Posterior vena cava (tissue), 2 donors: ENCODE results near the gene PFDN5. TPM values are rescaled to one million over a fixed set of nuclear protein-coding genes. Genes with fewer than 3 reads are reported as not detected.
A peak's percentile ranks its signal among the peaks of the same experiment; 100 is the strongest.
"Not testable (repeated sequence)": the region's sequence is repeated elsewhere in the genome, so short reads cannot be mapped to it uniquely, and the experiment has no call there.

Experiments used
- DNase-seq: peaks from one replicate; pipeline ENCODE4 v3.0.0-alpha.2; 2020; ENCODE audit warnings: low spot score
- intact Hi-C, 2 donors: fragments of 100-400 bp; cut with DNase I; formaldehyde crosslinking; loops; one replicate each; pipeline versions ENCODE4 v1.14.1 to v1.14.2; 2022 to 2023
- total RNA-seq, 2 donors: library from RNA; stranded (reverse); fragmentation: NEBNext Ultra II Directional; extraction: Animal tissue kit (Norgen Biotek cat#: 25700); gene quantifications; one replicate each; pipeline ENCODE4 v1.2.1, GENCODE V29; 2021
- donor health status: DM: yes; HTN: yes; CAD: no.
- donor health status: DM: yes; HTN: yes; CAD: no.

Gene PFDN5
- total RNA-seq, 2 donors from 2014 or later: 473 to 486 TPM

DNA sequence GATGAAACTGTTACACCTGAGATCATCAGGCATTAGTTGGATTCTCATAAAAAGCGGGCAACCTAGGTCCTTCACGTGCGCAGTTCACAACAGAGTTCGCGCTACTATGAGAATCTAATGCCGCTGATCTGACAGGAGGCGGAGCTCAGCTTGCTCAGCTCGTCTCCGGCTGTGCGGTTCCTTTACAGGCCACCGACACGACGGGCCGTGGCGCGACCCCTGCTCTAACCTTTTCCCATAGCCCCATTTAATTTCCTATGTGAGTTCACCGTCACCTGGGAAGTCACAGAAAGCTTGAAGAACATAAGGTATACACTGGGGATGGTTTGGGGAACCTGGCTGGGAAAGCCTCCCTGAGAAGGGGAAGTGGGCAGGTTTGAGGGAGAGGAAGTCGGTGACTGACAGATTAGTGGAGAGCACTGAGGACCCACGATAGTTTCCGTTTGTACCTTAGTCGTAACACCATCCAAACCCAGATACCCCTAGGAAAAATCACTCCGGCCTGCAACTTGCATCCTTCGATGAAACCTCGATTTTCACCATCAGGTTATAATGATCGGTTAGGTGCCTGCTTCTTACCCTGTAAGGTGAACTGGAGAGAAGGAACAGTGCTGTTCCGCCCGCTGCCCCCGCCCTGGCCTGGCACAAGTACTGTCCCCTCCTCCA lies 28.9 kb downstream of the PFDN5 start:
- DNase-seq: no peak
- intact Hi-C loops: no loop called here

DNA sequence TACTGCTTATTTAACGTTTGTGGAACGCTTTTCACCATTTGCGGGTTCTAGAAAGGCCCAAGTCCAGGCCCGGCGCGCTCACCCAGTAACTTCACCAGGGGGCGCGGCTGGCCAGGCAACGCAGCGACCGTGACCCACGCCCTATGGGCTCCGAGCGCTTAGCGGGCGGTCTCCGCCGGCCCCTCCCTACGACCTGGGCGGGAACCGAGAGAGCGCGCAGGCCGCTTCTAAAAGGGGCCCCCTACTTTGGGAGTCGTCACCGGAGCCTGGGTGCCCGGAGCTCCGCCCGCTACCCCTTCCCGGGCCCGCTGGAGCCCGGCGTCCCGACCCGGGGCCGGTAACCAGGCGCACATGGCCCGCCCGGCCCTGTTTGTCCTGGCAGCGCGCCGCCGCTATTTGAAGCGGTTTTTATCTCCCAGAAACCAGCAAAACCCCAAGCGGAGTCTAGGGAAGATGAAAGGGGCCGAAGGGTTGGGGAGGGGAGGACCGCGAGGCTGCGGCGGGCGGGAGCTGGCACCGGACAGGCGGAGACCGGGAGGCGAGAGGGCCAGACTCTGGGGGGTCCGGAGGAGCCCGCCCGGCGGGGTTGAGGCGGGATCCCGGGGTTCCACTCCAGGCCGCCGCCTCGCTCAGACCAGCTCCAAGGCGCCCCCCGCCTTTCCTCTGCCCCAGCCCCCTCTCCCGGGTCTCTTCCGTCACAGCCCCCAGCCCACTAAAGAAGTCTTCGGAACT lies 29.6 kb downstream of the PFDN5 start:
- intact Hi-C loops: no loop called here

DNA sequence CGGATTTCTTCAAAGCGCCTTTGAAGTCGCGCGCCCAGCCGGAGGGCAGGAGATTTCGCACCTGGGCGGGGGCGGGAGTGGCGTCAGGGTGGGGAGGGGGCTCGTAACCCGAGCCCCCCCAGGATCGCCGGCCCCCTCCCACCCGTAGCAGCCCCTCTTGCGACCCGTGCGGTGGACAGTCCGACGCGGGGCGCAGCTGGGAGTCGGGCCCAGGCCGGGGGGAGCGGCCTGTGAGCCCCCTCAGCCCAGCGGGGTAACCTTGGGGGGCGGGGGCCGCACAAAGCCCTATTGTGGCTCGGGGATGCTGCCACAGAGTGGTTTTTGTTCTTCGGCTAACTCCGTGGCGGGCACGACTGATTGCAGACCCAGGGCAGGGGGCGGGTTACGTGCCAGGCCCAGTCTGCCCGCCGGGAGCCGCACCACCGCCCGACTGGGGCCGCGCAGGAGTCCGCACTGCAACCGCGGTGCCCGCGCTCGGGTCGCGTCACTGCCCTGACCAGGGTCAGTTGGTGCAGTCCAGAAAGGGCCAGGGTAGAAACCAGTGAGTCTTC lies 30.2 kb downstream of the PFDN5 start:
- intact Hi-C loops: no loop called here
- DNase-seq: no peak

More for the DNA sequence above, 29.6 kb downstream of the PFDN5 start:
- DNase-seq: peak; percentile 98

DNA sequence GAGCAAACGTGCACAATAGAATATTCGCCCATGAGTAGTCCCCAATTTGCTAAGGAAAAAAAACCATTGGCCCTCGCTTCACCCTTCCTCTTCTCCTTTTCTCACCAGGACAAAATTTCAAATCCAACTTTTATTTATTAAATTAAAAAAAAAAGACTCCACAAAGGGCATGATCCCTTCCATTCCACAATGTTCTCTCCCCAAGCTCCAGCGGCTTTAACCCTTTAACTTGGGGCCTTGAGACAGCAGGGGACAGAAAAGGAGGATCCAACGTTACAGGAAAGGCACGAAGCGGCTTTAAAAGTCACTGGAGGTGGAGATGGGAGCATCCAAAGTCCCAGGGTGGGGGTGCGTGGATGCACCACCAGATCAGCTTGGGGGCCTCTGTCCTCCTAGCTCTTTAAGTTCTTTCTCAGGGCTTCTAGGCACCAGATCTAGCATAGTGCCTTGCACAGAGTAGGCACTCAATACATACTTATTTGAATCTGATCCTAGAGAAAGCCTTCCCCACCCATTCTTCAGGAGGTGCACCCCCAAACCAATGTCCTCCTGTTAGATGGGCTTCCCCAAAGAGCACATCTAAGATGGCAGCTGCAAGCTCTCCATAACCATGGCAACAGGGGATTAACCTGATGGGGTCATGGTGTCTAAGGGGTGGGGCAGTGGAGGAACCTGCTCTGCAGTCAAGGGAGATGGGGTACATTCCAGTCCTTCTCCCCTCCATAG lies 31.3 kb downstream of the PFDN5 start:
- intact Hi-C loops: no loop called here

DNA sequence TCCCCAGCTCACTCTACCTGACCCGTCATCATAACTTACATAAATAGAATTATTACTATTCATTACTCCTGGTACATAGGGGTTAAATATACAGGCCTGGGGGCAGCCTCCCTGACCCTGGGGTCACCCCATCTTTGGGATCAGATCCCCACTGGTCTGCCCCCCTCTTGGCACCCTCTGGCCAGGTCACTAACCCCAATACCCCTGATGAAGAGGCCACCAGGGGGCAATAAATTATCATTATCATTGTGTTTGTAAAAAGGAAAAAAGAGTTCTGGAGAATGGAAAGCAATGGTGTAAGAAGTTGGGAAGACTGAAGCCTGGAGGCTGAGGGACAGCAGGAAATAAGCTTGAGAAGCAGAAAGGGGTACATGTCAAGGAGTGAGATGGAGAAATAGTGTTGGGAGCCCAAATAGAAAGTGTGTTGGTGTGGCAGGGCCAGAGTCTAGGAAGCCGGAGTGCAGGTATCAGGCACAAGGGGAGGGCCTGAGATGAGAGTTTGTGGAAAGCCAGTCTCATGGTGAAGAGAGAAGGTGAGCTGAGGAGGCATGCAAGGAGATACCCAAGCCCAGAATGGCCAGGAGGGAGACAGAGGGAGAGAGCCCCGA lies 32.2 kb downstream of the PFDN5 start:
- intact Hi-C loops: no loop called here
- DNase-seq: no peak

More for the DNA sequence above, 31.3 kb downstream of the PFDN5 start:
- DNase-seq: no peak

DNA sequence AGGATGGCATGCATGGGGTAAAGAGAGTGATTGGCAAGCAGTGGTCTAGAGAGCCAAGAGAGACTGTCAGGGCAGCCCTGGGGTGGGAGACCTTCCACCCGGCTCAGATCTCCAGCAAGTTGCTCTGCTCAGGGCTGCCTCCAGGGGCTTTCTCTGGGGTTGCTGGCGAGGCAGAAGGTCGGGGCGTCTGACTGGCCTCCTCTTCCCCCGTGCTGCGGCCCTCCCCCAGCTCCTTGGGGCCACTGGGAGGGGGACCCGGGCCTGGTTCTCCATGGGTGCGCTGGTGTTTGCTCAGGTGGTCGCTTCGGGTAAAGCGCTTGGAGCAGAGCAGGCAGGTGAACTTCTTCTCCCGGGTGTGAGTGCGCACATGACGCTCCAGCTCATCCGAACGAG lies 32.7 kb downstream of the PFDN5 start:
- intact Hi-C loops: no loop called here
- no peak for DNase-seq

DNA sequence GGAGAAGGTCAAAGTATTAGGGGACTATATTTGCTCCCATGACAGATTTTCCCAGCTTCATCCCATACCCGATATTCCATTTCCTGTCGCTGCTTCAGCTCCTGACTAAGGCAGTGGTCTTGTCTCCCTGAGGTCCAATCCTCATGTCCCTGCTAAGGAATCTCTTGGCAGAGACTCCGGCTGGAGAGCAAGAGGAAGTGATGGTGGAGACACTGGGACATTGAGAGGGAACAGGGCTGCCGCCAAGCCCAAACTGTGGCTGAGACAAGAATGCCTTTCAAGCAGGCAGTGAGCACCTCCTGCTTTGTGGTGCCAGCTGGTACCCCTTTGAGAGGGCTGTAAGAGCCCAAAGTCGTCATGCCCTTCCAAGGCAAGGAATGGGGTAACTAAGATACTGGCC lies 35.3 kb downstream of the PFDN5 start:
- intact Hi-C loops: no loop called here

DNA sequence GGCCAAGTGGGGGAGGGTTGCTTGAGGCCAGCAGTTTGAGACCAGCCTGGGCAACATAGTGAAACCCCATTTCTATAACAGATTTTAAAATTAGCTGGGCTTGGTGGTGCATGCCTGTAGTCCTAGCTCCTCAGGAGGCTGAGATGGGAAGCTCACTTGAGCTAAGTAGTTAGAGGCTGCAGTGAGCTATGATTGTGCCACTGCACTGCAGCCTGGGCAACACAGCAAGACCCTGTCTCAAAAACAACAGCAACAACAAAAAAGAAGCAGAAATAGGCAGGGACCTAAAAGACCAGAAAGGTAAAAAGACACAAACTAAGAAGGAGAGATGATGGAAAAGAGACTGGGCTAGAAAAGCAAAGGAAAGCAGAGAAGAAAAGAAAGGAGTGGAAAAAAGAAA lies 37.0 kb downstream of the PFDN5 start:
- intact Hi-C loops, DNase-seq: not testable (repeated sequence)

More for the DNA sequence above, 35.3 kb downstream of the PFDN5 start:
- DNase-seq: no peak

DNA sequence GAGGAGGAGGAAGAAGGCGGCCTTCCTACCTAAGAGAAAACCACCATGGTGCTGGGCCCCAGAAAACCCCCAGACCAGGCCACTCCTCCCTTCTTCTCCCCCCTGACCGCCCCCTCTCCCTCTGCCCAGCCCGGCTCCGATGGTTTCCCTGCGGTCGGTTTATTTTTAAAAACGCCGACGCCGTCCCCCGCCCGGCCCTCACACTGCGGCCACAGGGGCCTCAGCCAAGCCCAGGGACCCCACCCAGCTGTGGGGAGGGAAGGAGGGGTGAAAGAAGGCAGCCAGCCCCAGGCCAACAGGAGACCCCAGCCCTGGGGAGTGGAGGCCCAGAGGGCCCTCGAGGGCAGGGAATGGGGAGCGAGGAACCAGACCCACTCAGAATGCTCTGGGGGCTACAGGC lies 37.4 kb downstream of the PFDN5 start:
- intact Hi-C loops: no loop called here
- no peak for DNase-seq

DNA sequence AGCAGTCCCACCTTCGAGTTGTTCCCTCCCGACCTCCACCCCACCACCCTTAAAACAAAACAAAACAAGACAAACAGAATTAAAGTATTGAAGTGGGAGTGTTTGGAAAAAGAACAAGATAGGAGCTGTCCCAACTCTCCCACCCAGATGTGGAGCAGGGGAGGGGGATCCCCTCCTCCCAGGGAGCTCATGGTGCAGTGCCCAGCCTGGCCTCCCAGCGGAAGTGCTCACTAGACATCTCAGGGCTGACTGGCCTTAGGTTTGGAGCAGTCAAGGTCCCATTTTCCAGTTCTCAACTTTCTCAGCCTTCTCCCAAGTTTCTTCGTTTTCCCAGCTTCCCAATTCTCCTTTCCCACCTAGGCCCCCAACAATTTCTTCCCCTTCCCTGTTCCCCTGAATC lies 37.9 kb downstream of the PFDN5 start:
- intact Hi-C loops: no loop called here
- DNase-seq: no peak

DNA sequence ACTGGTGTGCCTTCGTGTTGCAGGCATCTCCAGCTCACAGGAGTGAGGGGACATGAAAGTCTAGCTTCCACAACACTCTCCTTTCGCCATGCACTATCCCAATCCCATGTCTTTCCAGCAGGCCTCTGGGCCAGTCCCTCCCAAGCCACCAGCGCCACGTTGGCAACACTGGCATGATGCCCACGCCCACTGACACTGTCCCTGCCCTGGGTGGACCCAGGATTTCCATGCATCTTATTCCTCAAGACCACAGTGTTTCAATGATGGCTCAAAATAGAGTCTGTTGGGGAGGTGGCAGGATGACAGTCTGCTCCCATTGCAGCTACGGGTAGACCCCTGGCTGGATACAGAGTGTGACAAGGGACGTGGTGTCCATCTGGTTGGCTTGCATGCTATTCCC lies 38.5 kb downstream of the PFDN5 start:
- intact Hi-C loops: no loop called here
- DNase-seq: no peak

DNA sequence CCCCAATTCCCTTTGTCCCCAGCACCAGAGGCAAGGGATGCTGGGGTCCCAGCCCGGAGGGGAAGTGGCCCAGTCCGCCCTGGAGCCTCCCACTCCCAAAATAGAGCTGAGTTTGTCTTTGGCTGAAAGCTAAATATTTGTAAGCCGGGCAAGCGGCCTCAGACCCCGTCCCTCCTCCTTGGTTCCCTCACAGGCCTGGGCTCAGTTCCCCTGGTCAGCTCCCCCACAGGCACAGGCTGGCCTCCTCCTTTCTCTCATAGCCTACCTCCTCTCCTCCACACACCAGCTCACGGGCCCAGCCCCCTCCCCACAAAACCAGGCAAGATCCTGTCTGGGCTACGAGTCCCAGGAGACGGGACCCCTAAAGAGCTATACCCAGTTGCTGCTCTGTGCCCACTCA lies 39.5 kb downstream of the PFDN5 start:
- DNase-seq: no peak
- intact Hi-C loops: no loop called here

DNA sequence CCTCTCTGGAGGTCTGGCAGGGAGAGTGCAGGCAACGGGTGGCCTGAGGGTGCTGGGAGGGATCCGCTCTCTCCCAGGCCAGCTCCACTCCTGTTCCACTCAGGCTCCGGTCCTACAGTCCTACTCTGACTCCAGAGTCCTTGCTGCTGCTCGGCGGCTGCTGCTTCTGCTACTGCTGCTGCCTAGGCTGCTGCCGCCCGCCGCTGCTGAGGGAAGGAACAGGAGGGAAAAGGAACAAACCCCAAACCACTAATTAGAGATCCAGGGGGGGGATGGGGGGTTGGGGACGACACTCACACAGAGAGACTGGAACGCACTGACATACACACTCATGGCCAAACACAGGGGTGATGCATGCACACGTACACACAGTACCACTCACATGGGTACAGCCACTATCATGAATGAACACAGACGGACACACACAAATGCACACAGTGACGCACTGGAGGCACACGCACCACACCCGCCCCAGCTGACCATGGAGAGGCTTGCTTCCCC lies 40.9 kb downstream of the PFDN5 start, which contains the start of gene SP7:
Gene SP7 (minus strand): TSS at position 174 of the 501 bp plus-strand sequence. CDS start 708 bp downstream, outside the sequence.
- intact Hi-C loops: no loop called here
- DNase-seq: no peak

DNA sequence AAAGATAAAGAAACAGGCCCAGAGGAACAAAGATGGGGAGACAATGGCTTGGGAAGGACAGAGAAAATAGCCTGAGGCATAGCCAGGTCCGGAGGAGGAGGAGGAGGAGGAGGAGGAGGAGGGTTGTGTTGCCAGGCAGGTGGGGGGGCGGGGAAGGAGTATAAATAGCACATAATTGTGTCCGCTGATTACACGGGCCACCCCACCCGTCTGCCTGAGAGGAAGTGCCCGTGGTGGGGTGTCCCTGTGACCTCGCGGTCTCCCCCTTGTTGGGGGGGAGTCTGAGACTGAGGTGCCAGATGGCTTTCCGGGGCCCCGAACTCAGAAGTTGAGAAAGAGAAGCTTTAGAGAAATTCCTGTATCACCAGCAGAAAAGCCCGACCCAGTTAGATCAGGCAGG lies 42.7 kb downstream of the PFDN5 start:
- DNase-seq: no peak
- intact Hi-C loops: no loop called here

DNA sequence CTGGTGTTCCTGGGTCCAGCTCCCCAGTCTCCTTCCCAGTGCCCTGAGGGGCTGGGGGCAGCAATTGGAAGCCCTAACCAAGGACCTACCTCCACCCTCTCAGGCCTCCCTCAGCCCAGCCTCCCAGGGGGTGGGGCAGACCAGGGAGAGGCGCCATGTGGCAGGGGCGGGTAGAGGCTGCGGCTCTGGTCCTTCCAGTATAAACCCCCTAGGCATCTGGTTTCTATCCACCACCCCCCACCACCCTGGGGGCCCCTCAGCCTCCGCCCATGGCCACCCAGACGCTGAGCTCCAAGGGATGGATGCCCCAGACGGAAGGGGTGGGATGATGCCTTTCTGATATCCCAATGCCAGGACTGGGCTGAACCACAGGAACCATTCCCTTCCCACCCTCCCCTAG lies 43.6 kb downstream of the PFDN5 start:
- no peak for DNase-seq

DNA sequence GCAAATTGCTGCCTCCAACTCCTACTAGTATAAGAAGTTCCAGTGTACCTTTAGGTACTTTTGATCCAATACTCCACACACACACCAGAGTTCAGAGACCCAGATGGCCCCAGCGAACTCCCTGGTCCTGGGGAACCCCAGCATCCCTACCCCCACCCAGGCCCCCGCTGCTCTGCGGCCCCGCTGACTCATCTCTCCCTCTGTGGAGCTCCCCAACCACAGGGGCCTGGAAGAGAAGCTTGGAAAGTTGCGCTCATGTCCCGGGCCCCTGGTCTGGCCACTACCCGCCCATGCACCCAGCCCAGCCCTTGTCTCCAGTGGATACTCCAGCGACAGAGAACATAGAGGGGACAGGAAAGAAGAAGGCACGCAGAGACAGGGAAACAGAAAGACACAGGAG lies 45.1 kb downstream of the PFDN5 start:
- no peak for DNase-seq

More for the DNA sequence above, 43.6 kb downstream of the PFDN5 start:
- intact Hi-C loops: no loop called here

DNA sequence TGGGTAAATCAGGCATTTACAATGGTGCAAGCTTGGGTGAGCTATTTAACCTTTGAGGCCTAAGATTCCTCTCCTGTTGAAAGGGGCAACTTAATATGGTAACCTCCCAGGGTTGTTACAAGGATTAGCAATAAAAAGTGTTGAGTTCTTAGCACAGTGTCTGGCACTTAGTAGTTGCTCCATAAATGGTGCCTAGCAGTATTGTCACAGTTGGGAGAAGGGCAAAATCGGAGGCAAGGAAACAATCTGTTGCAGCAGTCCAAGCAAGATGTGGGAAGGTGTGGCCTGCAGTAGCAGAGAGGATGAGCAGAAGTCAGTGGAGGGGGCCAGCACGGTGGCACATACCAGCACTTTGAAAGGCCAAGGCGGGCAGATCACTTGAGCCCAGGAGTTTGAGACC lies 48.1 kb downstream of the PFDN5 start:
- intact Hi-C loops: loop anchor here (10.0 kb wide), 1 partner anchor 161 kb away; the partner anchor contains the start of genes NPFF (in 2 of the 2) and TARBP2 (in 2 of the 2)
- DNase-seq: no peak

More for the DNA sequence above, 45.1 kb downstream of the PFDN5 start:
- intact Hi-C loops: loop anchor here (10.0 kb wide), 1 partner anchor 164 kb away; the partner anchor contains the start of genes NPFF (in 2 of the 2) and TARBP2 (in 2 of the 2)

DNA sequence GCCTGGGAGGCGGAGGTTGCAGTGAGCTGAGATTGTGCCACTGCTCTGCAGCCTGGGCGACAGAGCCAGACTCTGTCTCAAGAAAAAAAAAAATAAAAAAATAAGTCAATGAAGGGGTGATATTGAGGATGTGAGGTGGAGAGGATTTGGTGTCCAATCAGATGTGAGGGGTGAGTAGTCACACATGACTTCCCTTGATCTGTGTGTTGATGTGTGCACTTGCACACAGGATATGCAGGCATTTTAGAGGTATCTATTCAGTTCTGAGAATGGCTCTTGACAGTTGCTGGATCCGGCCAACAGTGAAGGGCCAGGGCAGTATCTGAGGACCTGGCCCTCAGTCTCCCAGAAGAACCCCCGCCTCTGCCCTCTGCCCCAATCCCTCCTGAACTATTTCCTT lies 48.6 kb downstream of the PFDN5 start:
- intact Hi-C loops: loop anchor here (10.0 kb wide), 1 partner anchor 161 kb away; the partner anchor contains the start of genes NPFF (in 2 of the 2) and TARBP2 (in 2 of the 2)
- no peak for DNase-seq

DNA sequence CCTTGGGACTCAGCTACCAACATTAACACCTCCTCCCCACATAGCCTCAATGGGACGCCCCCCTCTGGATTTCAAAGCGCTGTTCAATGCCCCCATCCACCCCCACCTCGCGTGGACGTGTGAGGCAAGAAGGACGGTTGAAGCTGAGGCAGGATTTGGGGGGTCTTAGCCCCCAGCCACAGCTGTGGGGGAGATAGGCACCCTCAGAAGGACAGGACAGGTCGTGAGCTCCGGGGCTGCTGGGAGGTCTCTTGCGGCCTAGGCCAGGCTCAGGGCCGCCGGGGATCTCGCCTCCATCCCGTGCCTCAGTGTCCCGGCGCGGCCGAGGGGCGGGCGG lies 49.1 kb downstream of the PFDN5 start:
- intact Hi-C loops: loop anchor here (10.0 kb wide), 1 partner anchor 160 kb away; the partner anchor contains the start of genes NPFF (in 2 of the 2) and TARBP2 (in 2 of the 2)
- no peak for DNase-seq
